H9 (cell line): ENCODE results near the gene RBMS3. TPM values are rescaled to one million over a fixed set of nuclear protein-coding genes. Genes with fewer than 3 reads are reported as not detected.

Source experiments
- DNase-seq: peaks from one replicate; pipeline ENCODE4 v3.0.0-alpha.2; 2017
- H2AFZ ChIP-seq: one replicate; pipeline ENCODE4 v1.6.1; 2013; ENCODE audit warnings: mild to moderate bottlenecking, low read length, control low read depth, moderate library complexity
- H2AK5ac ChIP-seq: 2 replicates; pipeline ENCODE4 v1.6.1; 2013; ENCODE audit warnings: low read length, control low read depth, mixed read lengths; ENCODE audit not compliant: insufficient read length
- H2BK120ac ChIP-seq: one replicate; pipeline ENCODE4 v1.6.1; 2013; ENCODE audit warnings: low read depth, mild to moderate bottlenecking, low read length, control low read depth, inconsistent platforms; ENCODE audit not compliant: poor library complexity, severe bottlenecking
- H2BK12ac ChIP-seq: 2 replicates; pipeline ENCODE4 v1.6.1; 2013; ENCODE audit warnings: low read length, control low read depth, mixed read lengths, low read depth; ENCODE audit not compliant: insufficient read length
- H2BK15ac ChIP-seq: 2 replicates; pipeline ENCODE4 v1.6.1; 2013; ENCODE audit warnings: low read depth, low read length, control low read depth
- H2BK20ac ChIP-seq: one replicate; pipeline ENCODE4 v1.6.1; 2013; ENCODE audit warnings: low read depth, mild to moderate bottlenecking, low read length, control low read depth, inconsistent platforms; ENCODE audit not compliant: poor library complexity, severe bottlenecking
- H2BK5ac ChIP-seq: 2 replicates; pipeline ENCODE4 v1.6.1; 2013; ENCODE audit warnings: low read length, control low read depth, mixed read lengths; ENCODE audit not compliant: insufficient read length
- H3K14ac ChIP-seq: 2 replicates; pipeline ENCODE4 v1.6.1; 2013; ENCODE audit warnings: low read length, control low read depth; ENCODE audit not compliant: insufficient read depth
- H3K18ac ChIP-seq: 2 replicates; pipeline ENCODE4 v1.6.1; 2013; ENCODE audit warnings: low read depth, mild to moderate bottlenecking, mixed read lengths, low read length, control low read depth; ENCODE audit not compliant: insufficient read length
- H3K23ac ChIP-seq: 2 replicates; pipeline ENCODE4 v1.6.1; 2013; ENCODE audit warnings: low read length, control low read depth, mixed read lengths, low read depth; ENCODE audit not compliant: insufficient read length
- H3K23me2 ChIP-seq: 2 replicates; pipeline ENCODE4 v1.6.1; 2013; ENCODE audit warnings: low read depth, mild to moderate bottlenecking, mixed read lengths, low read length, control low read depth; ENCODE audit not compliant: insufficient read length, poor library complexity, severe bottlenecking
- H3K27ac ChIP-seq: 2 replicates; pipeline ENCODE4 v1.5.1; 2013; ENCODE audit warnings: low read length, control low read depth, mixed read lengths, low read depth; ENCODE audit not compliant: insufficient read length
- H3K27me3 ChIP-seq: 2 replicates; pipeline ENCODE4 v1.6.1; 2013; ENCODE audit warnings: low read length, control low read depth, inconsistent platforms; ENCODE audit not compliant: insufficient read depth
- H3K4ac ChIP-seq: 2 replicates; pipeline ENCODE4 v1.6.1; 2013; ENCODE audit warnings: low read depth, mild to moderate bottlenecking, control low read depth, inconsistent platforms, low read length, moderate library complexity
- H3K4me1 ChIP-seq: 2 replicates; pipeline ENCODE4 v1.6.1; 2013; ENCODE audit warnings: low read length, control low read depth, inconsistent platforms; ENCODE audit not compliant: insufficient read depth
- H3K4me2 ChIP-seq: 2 replicates; pipeline ENCODE4 v1.6.1; 2013; ENCODE audit warnings: low read length, control low read depth, mixed read lengths; ENCODE audit not compliant: insufficient read length, insufficient read depth
- H3K56ac ChIP-seq: 2 replicates; pipeline ENCODE4 v1.6.1; 2013; ENCODE audit warnings: low read depth, mild to moderate bottlenecking, mixed read lengths, low read length, control low read depth; ENCODE audit not compliant: insufficient read length
- H3K79me1 ChIP-seq: 2 replicates; pipeline ENCODE4 v1.6.1; 2013; ENCODE audit warnings: low read depth, mild to moderate bottlenecking, moderate library complexity, low read length, control low read depth, inconsistent platforms; ENCODE audit not compliant: insufficient read depth, poor library complexity, severe bottlenecking
- H3K79me2 ChIP-seq: 2 replicates; pipeline ENCODE4 v1.6.1; 2013; ENCODE audit warnings: low read length, control low read depth, inconsistent platforms; ENCODE audit not compliant: insufficient read depth
- H3K9ac ChIP-seq: 2 replicates; pipeline ENCODE4 v1.6.1; 2013; ENCODE audit warnings: low read length, control low read depth, mixed read lengths; ENCODE audit not compliant: insufficient read length; ENCODE audit errors: extremely low read depth
- H3K9me3 ChIP-seq: one replicate; pipeline ENCODE4 v1.6.1; 2013; ENCODE audit warnings: low read depth, low read length, inconsistent platforms; ENCODE audit not compliant: control insufficient read depth
- H3T11ph ChIP-seq: one replicate; pipeline ENCODE4 v1.6.1; 2013; ENCODE audit warnings: mild to moderate bottlenecking, low read length, control low read depth, inconsistent platforms
- H4K20me1 ChIP-seq: one replicate; pipeline ENCODE4 v1.6.1; 2013; ENCODE audit not compliant: control insufficient read depth, insufficient read length, insufficient read depth
- H4K5ac ChIP-seq: 2 replicates; pipeline ENCODE4 v1.6.1; 2013; ENCODE audit warnings: low read depth, mild to moderate bottlenecking, mixed read lengths, low read length, control low read depth; ENCODE audit not compliant: insufficient read length
- H4K8ac ChIP-seq: replicated peaks from 2 replicates; pipeline ENCODE4 v1.6.1; 2013; ENCODE audit warnings: low read length, control low read depth, mixed read lengths, low read depth; ENCODE audit not compliant: insufficient read length
- H4K91ac ChIP-seq: 2 replicates; pipeline ENCODE4 v1.6.1; 2013; ENCODE audit warnings: low read depth, mild to moderate bottlenecking, moderate library complexity, mixed read lengths, low read length, control low read depth; ENCODE audit not compliant: insufficient read length
- H3K27ac Mint-ChIP-seq, 3 experiments: 2 replicates in 2 of 3; 3 replicates in 1 of 3; pipeline ENCODE4 v1.8.0; 2020 to 2021; ENCODE audit warnings: mixed read lengths in 3 of 3, mild to moderate bottlenecking in 1 of 3, moderate library complexity in 1 of 3
- H3K27me3 Mint-ChIP-seq: 2 replicates; pipeline ENCODE4 v1.8.0; 2021; ENCODE audit warnings: low read depth, mild to moderate bottlenecking, moderate library complexity, mixed read lengths
- H3K36me3 Mint-ChIP-seq, 3 experiments: 2 replicates in 2 of 3; 3 replicates in 1 of 3; pipeline ENCODE4 v1.8.0; 2020 to 2021; ENCODE audit warnings: low read depth in 3 of 3, mixed read lengths in 3 of 3; ENCODE audit not compliant: insufficient read depth in 1 of 3
- H3K4me1 Mint-ChIP-seq, 2 experiments: 2 replicates each; pipeline ENCODE4 v1.8.0; 2020; ENCODE audit warnings: mixed read lengths in 2 of 2
- H3K4me3 Mint-ChIP-seq, 2 experiments: 2 replicates in 1 of 2; 3 replicates in 1 of 2; pipeline ENCODE4 v1.8.0; 2020 to 2021; ENCODE audit warnings: mild to moderate bottlenecking in 2 of 2, mixed read lengths in 2 of 2, moderate library complexity in 1 of 2
- H3K9me3 Mint-ChIP-seq, 2 experiments: 2 replicates in 1 of 2; 3 replicates in 1 of 2; pipeline ENCODE4 v1.8.0; 2020; ENCODE audit warnings: mild to moderate bottlenecking in 2 of 2, mixed read lengths in 2 of 2, moderate library complexity in 1 of 2
- CTCF ChIP-seq: fragments of 200-600 bp; sonication (generic); conservative IDR thresholded peaks from 3 replicates; pipeline ENCODE4 v1.8.0; 2021; ENCODE audit warnings: antibody characterized with exemption, mild to moderate bottlenecking
- WGBS: extraction: QIAGEN DNeasy Blood & Tissue Kit; methylation state at CpG from one replicate; pipeline ENCODE4 v1.1.7; 2013; ENCODE audit warnings: missing lambda C conversion rate, low lambda C conversion rate, mixed read lengths; ENCODE audit not compliant: insufficient read length; ENCODE audit errors: extremely low coverage; 5-methylcytosine and 5-hydroxymethylcytosine counted together
- total RNA-seq: library from RNA; stranded (reverse); gene quantifications from 2 replicates; pipeline ENCODE4 v1.2.1, GENCODE V29; 2021

Gene RBMS3
- total RNA-seq, 1 experiment from 2014 or later: 8.1 TPM

DNA sequence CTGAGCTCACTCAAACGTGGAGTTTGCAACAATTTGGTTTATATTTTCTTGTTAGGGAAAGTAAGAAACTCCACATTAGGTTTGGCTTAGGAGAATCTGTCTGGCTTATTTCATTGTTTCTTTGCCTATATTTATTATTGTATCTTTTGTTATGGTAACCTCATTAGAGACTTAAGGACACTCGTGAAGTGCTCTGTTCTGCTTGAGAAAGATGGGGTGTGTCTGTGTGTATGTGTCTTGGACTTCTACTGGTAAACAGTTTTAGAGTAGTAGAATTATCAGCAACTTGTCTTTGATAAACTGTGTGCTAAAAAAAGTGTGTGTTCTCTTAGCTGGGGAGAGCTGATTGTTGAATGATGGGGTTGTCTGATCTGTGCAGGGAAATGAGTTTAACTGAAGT is 306.5 kb downstream of the RBMS3 start:
- Histone ChIP-seq H4K8ac (no peak overlapping the region), H2BK12ac (no peak overlapping the region), H3T11ph (no peak overlapping the region), H3K79me2 (no peaks in the 10 kb centered on the region), H3K27me3 (no peaks in the 10 kb centered on the region), H2BK20ac (no peak overlapping the region), H3K27ac (no peak overlapping the region), H4K91ac (no peak overlapping the region), H2BK5ac (no peak overlapping the region), H3K14ac (no peak overlapping the region), H2AFZ (no peak overlapping the region), H3K4me1 (no peaks in the 10 kb centered on the region), H3K18ac (no peak overlapping the region), H3K9ac (no peak overlapping the region), H3K56ac (no peak overlapping the region), H3K9me3 (no peaks in the 10 kb centered on the region), H3K4me2 (no peak overlapping the region), H3K23me2 (no peaks in the 10 kb centered on the region), H2BK15ac (no peak overlapping the region), H3K23ac (no peak overlapping the region), H4K20me1 (no peaks in the 10 kb centered on the region), H2BK120ac (no peak overlapping the region), H2AK5ac (no peak overlapping the region), H3K4ac (no peak overlapping the region), H4K5ac (no peak overlapping the region), H3K79me1 (no peaks in the 10 kb centered on the region)
- Mint-ChIP-seq H3K27ac (0 out of 7 replicates have a peak overlapping the region, but pooled peaks of 1 of the 3 experiments have one; percentile 2), H3K9me3 (no peaks in the 10 kb centered on the region), H3K4me3 (no peak overlapping the region), H3K4me1 (no peaks in the 10 kb centered on the region), H3K27me3 (no peaks in the 10 kb centered on the region), H3K36me3 (no peaks in the 10 kb centered on the region)
- WGBS: no CpG with 5 or more reads among the region's 2 CpGs
- TF ChIP-seq CTCF: no peak
- no peak for DNase-seq
